Peyer's patch (tissue), 4 donors: ENCODE data around the gene ADAMTSL2.

Experiments used
- POLR2A ChIP-seq, 2 donors: fragments of 450-650 bp; IDR thresholded peaks; one replicate each; pipeline ENCODE4 v1.5.1; 2017; ENCODE audit warnings: antibody characterized with exemption in 2 of 2, mild to moderate bottlenecking in 2 of 2, moderate library complexity in 2 of 2
- TF ChIP-seq, protein P1 (sequence below), 6 experiments: fragments of 450-650 bp in 4 of 6; fragments of 200-600 bp in 2 of 6; sonication (generic) in 1 of 6; IDR thresholded peaks; one replicate each; pipeline ENCODE4 v1.5.1; 2017 to 2019; ENCODE audit warnings: antibody characterized with exemption in 6 of 6, mild to moderate bottlenecking in 3 of 6, moderate library complexity in 1 of 6

- TF ChIP-seq, protein P1, sequence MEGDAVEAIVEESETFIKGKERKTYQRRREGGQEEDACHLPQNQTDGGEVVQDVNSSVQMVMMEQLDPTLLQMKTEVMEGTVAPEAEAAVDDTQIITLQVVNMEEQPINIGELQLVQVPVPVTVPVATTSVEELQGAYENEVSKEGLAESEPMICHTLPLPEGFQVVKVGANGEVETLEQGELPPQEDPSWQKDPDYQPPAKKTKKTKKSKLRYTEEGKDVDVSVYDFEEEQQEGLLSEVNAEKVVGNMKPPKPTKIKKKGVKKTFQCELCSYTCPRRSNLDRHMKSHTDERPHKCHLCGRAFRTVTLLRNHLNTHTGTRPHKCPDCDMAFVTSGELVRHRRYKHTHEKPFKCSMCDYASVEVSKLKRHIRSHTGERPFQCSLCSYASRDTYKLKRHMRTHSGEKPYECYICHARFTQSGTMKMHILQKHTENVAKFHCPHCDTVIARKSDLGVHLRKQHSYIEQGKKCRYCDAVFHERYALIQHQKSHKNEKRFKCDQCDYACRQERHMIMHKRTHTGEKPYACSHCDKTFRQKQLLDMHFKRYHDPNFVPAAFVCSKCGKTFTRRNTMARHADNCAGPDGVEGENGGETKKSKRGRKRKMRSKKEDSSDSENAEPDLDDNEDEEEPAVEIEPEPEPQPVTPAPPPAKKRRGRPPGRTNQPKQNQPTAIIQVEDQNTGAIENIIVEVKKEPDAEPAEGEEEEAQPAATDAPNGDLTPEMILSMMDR (IDR thresholded peaks at IDR 0.05): no peak
- TF ChIP-seq POLR2A (IDR thresholded peaks at IDR 0.05): no peak
Observed at GRCh38 chr9:133535306-133535877, 888 bp downstream of the ADAMTSL2 start.
